Activated T-cell treated with anti-CD3 and anti-CD28 coated beads, Interleukin-2, amount 50 U/mL, for 24 hours (primary cell): Measurements from ENCODE around the gene TIMP2.
A peak's percentile ranks its signal among the peaks of the same experiment; 100 is the strongest.
"Not testable (repeated sequence)": the region's sequence is repeated elsewhere in the genome, so short reads cannot be mapped to it uniquely, and the experiment has no call there.

Source experiments
- DNase-seq: peaks from one replicate; pipeline ENCODE4 v3.0.0-alpha.2; 2020
- H3K27ac Mint-ChIP-seq: 2 replicates; pipeline ENCODE4 v1.8.0; 2020; ENCODE audit warnings: mild to moderate bottlenecking, mixed read lengths
- H3K27me3 Mint-ChIP-seq: 2 replicates; pipeline ENCODE4 v1.8.0; 2020; ENCODE audit warnings: mixed read lengths
- H3K36me3 Mint-ChIP-seq: 2 replicates; pipeline ENCODE4 v1.8.0; 2020; ENCODE audit warnings: low read depth, mixed read lengths
- H3K4me1 Mint-ChIP-seq: 2 replicates; pipeline ENCODE4 v1.8.0; 2020; ENCODE audit warnings: low read depth, mixed read lengths
- H3K4me3 Mint-ChIP-seq: 2 replicates; pipeline ENCODE4 v1.8.0; 2020; ENCODE audit warnings: mild to moderate bottlenecking, moderate library complexity, mixed read lengths
- H3K9me3 Mint-ChIP-seq: 2 replicates; pipeline ENCODE4 v1.8.0; 2020; ENCODE audit warnings: mixed read lengths

Gene TIMP2, protein sequence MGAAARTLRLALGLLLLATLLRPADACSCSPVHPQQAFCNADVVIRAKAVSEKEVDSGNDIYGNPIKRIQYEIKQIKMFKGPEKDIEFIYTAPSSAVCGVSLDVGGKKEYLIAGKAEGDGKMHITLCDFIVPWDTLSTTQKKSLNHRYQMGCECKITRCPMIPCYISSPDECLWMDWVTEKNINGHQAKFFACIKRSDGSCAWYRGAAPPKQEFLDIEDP

DNA sequence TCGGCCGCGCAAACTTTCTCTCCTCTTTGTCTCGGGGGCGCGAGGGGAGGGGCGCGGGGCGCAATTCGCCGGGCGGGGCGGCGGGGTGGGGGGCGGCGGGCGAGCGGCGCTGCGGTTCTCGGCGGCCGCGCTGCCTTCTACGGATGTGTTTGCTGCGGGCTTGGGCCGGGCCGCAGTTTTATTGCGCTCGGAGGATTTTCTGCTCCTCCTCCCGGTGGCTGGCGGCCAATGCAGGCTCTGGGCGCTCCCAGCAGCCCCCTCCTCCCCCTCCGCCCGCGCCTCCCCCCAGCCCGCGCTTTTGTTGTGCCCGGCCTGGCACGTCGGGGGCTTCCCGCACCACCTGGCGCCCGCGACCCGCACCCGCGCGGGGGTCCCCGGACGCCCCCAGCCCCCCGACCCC, at the start of gene TIMP2:
TSS of gene TIMP2 (minus strand) at position 154 of the 400 bp plus-strand sequence. CDS start 299 bp downstream, outside the sequence.
- H3K27ac Mint-ChIP-seq, result no peak within 1 kb of the TSS
- no peaks in the 10 kb centered on the region for H3K9me3 Mint-ChIP-seq

DNA sequence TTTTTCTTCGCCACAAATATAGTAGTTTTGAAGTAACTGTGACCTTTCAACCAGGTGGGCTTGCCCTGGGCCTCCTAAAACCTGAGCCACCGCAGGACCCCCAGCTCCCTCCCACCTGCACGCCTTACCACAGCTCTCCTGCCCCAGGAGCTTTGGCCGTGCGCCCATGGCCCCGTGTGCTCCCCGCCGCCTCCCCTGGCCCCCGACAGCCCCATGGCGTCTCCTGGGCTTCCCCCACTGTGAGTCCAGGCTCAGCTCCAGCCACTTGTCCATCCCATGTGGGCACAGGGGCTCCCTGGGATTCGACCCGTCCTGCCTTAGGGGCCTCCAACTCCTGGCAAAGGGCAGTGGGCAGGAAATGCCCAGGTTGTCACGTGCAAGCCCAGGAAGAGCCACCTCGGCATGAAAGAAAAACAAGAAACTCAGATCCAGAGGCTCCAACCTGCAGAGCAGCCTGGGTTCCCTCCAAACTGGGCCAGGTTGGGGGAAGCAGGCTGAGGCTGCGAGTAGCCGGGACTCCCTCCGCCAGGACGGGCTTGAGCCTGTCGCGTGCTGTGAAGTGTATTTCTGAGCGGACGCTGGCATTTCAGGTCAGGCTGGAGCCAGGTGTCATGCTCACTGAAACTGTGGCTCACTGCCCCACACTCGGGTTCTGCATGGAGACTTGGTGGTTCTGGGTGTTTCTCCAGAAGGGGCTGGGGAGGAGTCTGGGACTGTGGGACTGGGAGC, 48.8 kb upstream of the TIMP2 start:
- H3K27me3 Mint-ChIP-seq, result no peaks in the 10 kb centered on the region
- peaks cover 8% of the 10 kb centered on the region for H3K36me3 Mint-ChIP-seq
- H3K4me1 Mint-ChIP-seq, result peaks cover 22% of the 10 kb centered on the region
- no peak overlapping the region for H3K27ac Mint-ChIP-seq
- no peak for DNase-seq
- no peaks in the 10 kb centered on the region for H3K9me3 Mint-ChIP-seq
- no peak overlapping the region for H3K4me3 Mint-ChIP-seq

More for the DNA sequence above, at the start of gene TIMP2:
- H3K27me3 Mint-ChIP-seq, result peaks cover 24% of the 10 kb centered on the region
- peak; percentile 74 for DNase-seq
- H3K4me3 Mint-ChIP-seq, result peak within 1 kb of the TSS; percentile 57
- H3K36me3 Mint-ChIP-seq, result no peaks in the 10 kb centered on the region
- H3K4me1 Mint-ChIP-seq, result peaks cover 13% of the 10 kb centered on the region

DNA sequence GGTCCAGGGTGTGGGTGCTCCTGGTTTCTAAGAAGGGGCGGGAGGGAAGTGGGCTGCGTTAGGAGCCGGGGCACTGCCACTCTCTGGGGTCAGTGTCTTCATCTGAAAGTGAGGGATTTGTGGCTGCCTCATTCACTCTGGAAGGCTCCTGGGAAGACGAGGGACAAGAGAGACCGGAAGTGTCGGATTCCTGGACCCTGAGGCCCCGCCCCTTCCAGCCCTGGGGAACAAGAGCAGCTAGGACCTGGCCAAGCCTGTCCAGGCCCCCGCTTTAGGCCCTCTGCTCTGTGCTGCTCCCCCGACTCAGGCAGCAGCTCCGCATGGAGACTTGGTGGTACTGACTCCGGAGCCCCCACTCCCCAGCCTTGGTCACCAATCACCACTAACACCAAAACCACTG, 48.0 kb upstream of the TIMP2 start:
- Mint-ChIP-seq H3K36me3 (peaks cover 8% of the 10 kb centered on the region), H3K9me3 (no peaks in the 10 kb centered on the region), H3K27ac (no peak overlapping the region), H3K4me1 (peaks cover 19% of the 10 kb centered on the region), H3K4me3 (no peak overlapping the region), H3K27me3 (no peaks in the 10 kb centered on the region)
- DNase-seq, result no peak

DNA sequence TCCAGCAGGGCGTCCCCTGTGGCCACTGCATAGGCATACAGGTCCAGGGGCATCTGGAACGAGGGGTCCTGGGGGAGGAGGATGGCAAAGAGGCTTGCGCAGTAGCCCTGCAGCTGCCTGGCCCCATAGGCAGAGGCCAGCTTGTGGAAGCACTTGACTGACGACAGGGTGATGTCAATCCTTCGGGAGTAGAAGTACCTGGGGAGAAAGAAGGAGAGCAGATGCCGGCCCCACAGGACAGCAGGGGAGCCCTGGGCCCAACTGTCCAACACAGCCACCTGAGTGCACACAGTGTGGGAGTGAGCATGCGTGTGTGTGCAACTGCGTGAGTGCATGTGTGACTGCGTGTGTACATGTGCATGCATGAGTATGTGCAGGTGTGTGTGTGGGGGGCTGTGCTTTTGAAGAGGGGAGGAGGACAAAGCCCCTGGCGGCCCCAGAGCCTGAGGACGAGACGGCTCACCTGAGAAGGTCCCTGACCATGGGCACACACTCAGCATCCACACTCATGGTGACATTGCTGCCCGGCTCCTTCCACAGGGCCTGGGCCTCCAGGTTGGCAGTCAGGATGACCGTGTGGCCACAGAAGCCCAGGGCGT, 47.4 kb upstream of the TIMP2 start:
- H3K36me3 Mint-ChIP-seq, result peaks cover 8% of the 10 kb centered on the region
- H3K4me1 Mint-ChIP-seq, result peaks cover 13% of the 10 kb centered on the region
- no peaks in the 10 kb centered on the region for H3K9me3 Mint-ChIP-seq
- DNase-seq, result no peak
- no peak overlapping the region for H3K27ac Mint-ChIP-seq
- no peaks in the 10 kb centered on the region for H3K27me3 Mint-ChIP-seq
- no peak overlapping the region for H3K4me3 Mint-ChIP-seq

DNA sequence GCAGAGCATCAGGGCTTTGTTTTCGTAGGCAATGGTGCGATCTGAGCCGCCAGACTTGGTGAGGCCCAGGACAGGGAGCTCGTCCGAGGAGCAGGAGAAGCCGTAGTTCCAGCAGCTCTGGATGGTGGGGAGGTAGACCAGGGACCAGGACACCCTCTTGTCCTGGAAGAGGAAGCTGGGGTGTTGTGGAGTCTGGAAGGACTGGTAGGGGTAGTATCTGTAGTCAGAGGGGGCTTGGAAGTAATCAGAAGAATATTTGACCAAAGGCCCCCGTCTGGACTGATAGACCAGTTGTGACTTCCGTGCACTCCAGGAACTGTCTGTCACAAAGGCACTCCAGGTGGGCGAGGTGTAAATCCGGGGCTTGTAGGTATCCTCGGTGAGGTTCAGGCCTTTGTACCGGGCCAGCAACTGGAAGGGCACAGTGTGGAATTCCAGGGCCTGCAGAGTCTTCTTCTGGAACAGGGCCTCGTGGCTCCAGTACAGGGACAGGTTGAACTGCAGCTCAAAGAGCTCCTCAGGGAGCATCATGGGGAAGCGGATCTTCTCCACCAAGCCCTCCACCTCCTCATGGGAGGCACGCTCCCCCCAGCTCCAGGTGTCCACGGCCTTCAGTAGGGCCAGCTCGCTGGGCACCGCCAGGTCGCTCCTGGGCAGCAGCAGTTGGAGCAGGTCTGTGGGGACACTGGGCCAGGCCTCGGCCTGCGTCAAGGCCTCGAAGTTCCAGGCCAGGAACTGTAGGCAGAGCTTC, 46.7 kb upstream of the TIMP2 start:
- Mint-ChIP-seq H3K4me3 (no peak overlapping the region), H3K4me1 (peaks cover 7% of the 10 kb centered on the region), H3K36me3 (peaks cover 8% of the 10 kb centered on the region), H3K9me3 (no peaks in the 10 kb centered on the region), H3K27ac (no peak overlapping the region), H3K27me3 (no peaks in the 10 kb centered on the region)
- no peak for DNase-seq

DNA sequence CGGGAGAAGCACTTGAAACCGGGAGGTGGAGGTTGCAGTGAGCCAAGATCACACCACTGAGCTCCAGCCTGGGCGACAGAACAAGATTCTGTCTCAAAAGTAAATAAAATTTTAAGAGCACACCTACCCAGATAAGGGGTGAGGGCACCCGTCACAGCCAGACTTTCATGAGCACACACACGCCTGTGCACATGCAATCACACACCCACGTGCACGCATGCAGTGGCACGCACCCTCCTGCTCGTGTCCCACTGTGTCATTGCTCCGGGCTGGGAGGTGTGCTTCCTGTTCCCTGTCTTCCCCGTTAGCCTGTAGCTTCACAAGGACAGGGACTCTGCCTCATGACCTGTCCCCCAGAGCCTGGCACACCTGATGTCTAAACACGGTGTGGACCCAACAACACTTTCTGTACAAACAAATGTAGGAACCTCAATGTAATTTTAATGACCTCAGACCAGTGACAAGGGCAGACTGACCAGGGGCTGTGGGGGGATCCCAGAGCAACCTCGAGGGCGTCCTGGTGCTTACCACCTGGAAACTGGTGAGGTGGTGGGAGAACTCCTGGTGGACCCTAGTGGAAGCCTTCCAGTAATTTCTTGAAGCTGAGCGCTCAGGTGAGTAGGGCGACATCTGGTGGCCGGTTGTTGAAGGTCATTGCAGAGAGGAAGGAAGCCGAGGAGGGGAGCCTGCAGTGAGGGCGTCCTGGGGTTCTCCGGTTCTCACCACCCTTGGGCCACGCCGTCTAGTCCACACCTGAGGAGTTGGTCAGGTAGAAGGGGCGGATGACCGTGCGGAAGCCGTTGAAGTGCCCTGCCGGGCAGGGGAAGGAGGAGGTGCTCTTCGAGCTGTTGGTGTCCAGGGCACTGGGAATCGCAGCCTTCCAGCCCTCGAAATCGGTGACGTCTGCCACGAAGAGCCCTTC, 45.9 kb upstream of the TIMP2 start:
- Mint-ChIP-seq H3K27ac (no peak overlapping the region), H3K27me3 (no peaks in the 10 kb centered on the region), H3K9me3 (no peaks in the 10 kb centered on the region), H3K4me1 (peaks cover 6% of the 10 kb centered on the region), H3K36me3 (peaks cover 8% of the 10 kb centered on the region), H3K4me3 (no peak overlapping the region)
- peak; percentile 86 for DNase-seq

DNA sequence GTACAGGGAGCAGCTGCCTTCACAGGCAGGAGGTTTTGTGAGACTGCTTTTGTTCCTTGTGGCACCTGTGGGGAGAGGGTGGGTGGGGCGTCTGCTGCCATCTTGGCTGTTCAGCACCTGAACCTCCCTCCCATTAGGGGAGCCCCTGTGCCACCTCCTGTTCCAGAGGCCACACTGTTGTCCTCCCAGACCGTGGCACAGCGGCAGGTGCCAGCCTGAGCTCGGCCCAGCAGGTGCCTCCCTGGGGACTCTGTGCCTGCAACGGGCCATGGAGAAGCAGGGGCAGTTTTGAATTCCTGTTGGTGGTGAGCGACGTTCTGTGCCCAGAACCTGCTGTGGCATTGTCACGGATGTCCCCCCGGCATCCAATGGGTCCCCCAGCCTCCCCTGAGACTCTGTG, 44.7 kb upstream of the TIMP2 start:
- Mint-ChIP-seq H3K9me3 (no peaks in the 10 kb centered on the region), H3K4me3 (no peak overlapping the region), H3K27ac (no peak overlapping the region), H3K4me1 (peaks cover 6% of the 10 kb centered on the region), H3K27me3 (no peaks in the 10 kb centered on the region), H3K36me3 (peaks cover 8% of the 10 kb centered on the region)
- DNase-seq, result no peak

DNA sequence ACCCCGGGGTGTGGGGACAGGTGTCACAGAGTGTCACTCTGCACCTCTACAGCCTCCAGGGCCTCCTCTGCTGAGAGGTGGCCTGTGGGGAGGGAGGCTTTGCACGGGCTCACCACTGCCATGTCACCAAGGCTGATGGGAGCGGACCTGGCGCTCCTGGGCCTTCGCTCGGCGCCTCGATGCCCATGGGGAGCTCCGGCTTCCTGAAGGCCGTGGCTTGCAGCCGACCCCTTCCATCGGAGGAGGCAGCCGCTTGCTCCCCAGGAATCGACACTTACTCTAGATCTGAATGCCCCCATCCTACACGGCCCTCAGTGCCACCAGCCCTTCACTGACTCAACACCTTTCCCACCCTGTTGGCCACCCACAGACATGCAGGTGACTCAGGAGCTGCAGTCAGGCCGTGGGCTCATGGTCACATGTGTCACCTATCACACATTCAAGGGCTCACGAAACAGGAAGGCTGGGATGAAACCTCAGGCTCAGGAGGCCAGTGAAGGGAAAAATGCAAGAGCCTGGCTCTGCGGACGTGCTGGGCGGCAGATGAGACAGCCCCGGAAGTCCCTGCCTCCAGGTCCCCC, 42.7 kb upstream of the TIMP2 start:
- DNase-seq, result no peak
- H3K4me3 Mint-ChIP-seq, result no peak overlapping the region
- H3K27ac Mint-ChIP-seq, result no peak overlapping the region

DNA sequence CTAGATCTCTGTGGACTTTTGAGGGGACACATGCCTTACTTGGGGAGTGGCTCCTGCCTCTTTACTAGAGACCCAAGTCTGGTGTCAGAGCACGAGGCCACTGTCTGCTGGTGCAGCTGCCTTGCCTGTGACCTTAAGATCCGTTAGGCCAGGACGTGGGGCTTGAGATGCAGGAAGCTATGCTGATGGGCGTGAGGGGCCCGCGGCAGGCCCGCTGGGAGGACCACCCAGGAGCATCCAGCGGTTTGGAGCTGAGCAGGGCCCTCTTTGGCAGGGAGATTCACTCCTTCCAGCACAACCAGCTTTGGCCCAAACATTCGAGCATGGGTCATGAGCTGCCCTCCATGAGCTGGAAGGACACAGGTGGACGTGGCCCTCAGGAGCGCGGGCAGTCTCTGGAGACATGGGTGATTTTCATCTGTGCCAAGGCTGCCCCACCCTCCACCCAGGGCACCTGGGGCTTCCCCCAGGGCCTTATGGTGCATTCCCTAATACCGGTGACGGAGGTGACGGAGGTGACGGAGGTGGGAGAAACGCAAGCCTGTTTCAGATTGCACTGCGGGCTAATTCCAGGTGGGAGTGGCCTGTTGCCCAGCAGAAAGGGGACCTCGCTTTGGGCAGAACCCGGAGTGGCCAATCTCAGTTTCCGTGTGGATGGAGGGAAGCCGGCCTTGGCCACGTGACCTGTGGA, 41.9 kb upstream of the TIMP2 start:
- H3K36me3 Mint-ChIP-seq, result peaks cover 2% of the 10 kb centered on the region
- no peaks in the 10 kb centered on the region for H3K27me3 Mint-ChIP-seq
- DNase-seq, result no peak
- H3K4me3 Mint-ChIP-seq, result no peak overlapping the region
- no peak overlapping the region for H3K27ac Mint-ChIP-seq
- peaks cover 6% of the 10 kb centered on the region for H3K4me1 Mint-ChIP-seq
- no peaks in the 10 kb centered on the region for H3K9me3 Mint-ChIP-seq

More for the DNA sequence above, 42.7 kb upstream of the TIMP2 start:
- Mint-ChIP-seq H3K4me1 (peaks cover 6% of the 10 kb centered on the region), H3K36me3 (peaks cover 5% of the 10 kb centered on the region), H3K9me3 (no peaks in the 10 kb centered on the region), H3K27me3 (no peaks in the 10 kb centered on the region)

DNA sequence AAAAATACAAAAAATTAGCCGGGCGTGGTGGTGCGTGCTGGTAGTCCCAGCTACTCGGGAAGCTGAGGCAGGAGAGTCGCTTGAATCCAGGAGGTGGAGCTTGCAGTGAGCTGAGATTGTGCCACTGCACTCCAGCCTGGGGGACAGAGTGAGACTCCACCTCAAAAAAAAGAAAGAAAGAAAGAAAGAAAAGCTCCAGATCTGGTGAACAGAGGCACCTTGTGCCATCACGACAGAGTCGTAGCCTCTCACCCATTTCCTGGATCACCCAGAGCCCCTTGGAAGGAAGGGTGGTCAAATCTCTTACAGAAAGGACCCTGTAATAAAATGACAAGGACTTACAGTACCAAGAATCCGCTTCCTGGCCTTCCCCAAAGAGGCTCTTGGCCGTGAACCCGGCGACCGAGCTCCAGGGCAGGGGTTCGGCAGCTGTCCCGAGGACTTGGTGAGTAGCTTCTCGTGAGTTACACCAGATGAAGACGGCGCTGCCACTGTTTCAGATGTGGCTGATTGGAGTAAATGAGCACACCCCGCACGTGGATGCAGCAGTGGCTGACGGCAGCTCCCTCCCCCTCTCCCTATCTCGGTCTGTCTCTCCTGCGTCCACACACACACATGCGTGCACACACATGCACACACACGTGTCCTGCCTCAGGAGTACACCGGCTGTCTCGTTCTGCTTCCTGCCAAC, 41.1 kb upstream of the TIMP2 start:
- Mint-ChIP-seq H3K4me3 (no peak overlapping the region), H3K27ac (no peak overlapping the region), H3K9me3 (no peaks in the 10 kb centered on the region), H3K4me1 (peaks cover 3% of the 10 kb centered on the region), H3K27me3 (no peaks in the 10 kb centered on the region), H3K36me3 (peaks cover 2% of the 10 kb centered on the region)
- no peak for DNase-seq

DNA sequence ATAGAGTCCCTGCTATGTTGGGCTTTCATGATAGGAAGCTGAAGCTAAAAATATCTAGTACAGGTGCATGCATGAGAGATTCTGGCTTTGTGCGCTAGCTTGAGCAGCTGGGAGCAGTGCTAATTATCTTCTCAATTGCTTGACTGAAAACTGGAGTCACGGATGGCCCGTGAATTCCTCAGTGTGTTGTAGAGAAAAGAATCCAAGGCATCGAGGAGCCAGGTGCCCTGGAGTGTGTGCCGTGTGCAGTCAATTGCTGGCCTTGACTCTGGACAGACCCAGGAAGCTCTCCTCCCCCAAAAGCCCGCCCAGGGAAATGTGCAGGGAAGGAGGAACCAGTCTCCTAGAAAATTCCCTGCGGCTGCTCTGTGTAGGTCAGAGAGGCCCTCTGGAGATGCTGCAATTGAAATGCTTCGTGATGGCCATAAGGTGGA, 40.3 kb upstream of the TIMP2 start:
- Mint-ChIP-seq H3K27me3 (no peaks in the 10 kb centered on the region), H3K4me1 (no peaks in the 10 kb centered on the region), H3K27ac (no peak overlapping the region), H3K9me3 (no peaks in the 10 kb centered on the region), H3K36me3 (no peaks in the 10 kb centered on the region), H3K4me3 (no peak overlapping the region)
- DNase-seq, result no peak

DNA sequence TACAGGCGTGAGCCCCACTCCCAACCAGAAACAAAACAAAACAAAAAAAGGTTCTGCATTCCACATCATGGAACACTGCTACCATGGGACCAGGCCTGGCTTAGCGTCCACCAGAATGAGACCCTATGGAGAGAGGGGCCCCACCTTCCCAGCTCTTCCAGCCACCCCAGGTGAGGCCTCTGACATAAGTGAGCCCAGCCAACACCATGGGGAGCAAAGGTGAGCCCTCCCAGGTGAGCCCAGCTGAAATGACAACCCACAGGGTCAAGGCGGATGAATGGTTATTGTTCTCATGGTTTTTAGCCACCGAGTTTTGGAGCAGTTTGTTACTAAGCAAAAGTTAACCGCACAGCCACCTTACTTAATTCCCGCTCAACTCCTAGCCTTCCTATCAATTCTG, 38.2 kb upstream of the TIMP2 start:
- no peak for DNase-seq

DNA sequence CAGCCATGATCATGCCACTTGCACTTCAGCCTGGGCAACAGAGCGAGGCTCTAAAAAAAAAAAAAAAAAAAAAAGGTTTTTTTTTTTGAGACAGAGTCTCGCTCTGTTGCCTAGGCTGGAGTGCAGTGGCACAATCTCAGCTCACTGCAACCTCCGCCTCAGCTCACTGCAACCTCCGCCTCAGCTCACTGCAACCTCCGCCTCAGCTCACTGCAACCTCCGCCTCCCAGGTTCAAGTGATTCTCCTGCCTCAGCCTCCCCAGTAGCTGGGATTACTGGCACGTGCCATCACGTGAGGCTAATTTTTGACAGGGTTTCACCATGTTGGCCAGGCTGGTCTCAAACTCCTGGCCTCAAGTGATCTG, 37.8 kb upstream of the TIMP2 start:
- H3K4me3 Mint-ChIP-seq, H3K27ac Mint-ChIP-seq, DNase-seq, H3K4me1 Mint-ChIP-seq, H3K9me3 Mint-ChIP-seq, H3K27me3 Mint-ChIP-seq, H3K36me3 Mint-ChIP-seq: not testable (repeated sequence)

More for the DNA sequence above, 38.2 kb upstream of the TIMP2 start:
- Mint-ChIP-seq H3K9me3 (no peaks in the 10 kb centered on the region), H3K36me3 (no peaks in the 10 kb centered on the region), H3K27me3 (no peaks in the 10 kb centered on the region), H3K4me1 (no peaks in the 10 kb centered on the region), H3K4me3 (no peak overlapping the region), H3K27ac (no peak overlapping the region)
